H9 (cell line): ENCODE measurements around the gene CMPK2. TPM values are rescaled to one million over a fixed set of nuclear protein-coding genes. Genes with fewer than 3 reads are reported as not detected.

Experiments used
- DNase-seq: peaks from one replicate; pipeline ENCODE4 v3.0.0-alpha.2; 2017
- H2AFZ ChIP-seq: one replicate; pipeline ENCODE4 v1.6.1; 2013; ENCODE audit warnings: mild to moderate bottlenecking, low read length, control low read depth, moderate library complexity
- H2AK5ac ChIP-seq: 2 replicates; pipeline ENCODE4 v1.6.1; 2013; ENCODE audit warnings: low read length, control low read depth, mixed read lengths; ENCODE audit not compliant: insufficient read length
- H2BK120ac ChIP-seq: one replicate; pipeline ENCODE4 v1.6.1; 2013; ENCODE audit warnings: low read depth, mild to moderate bottlenecking, low read length, control low read depth, inconsistent platforms; ENCODE audit not compliant: poor library complexity, severe bottlenecking
- H2BK12ac ChIP-seq: 2 replicates; pipeline ENCODE4 v1.6.1; 2013; ENCODE audit warnings: low read length, control low read depth, mixed read lengths, low read depth; ENCODE audit not compliant: insufficient read length
- H2BK15ac ChIP-seq: 2 replicates; pipeline ENCODE4 v1.6.1; 2013; ENCODE audit warnings: low read depth, low read length, control low read depth
- H2BK20ac ChIP-seq: one replicate; pipeline ENCODE4 v1.6.1; 2013; ENCODE audit warnings: low read depth, mild to moderate bottlenecking, low read length, control low read depth, inconsistent platforms; ENCODE audit not compliant: poor library complexity, severe bottlenecking
- H2BK5ac ChIP-seq: 2 replicates; pipeline ENCODE4 v1.6.1; 2013; ENCODE audit warnings: low read length, control low read depth, mixed read lengths; ENCODE audit not compliant: insufficient read length
- H3K14ac ChIP-seq: 2 replicates; pipeline ENCODE4 v1.6.1; 2013; ENCODE audit warnings: low read length, control low read depth; ENCODE audit not compliant: insufficient read depth
- H3K18ac ChIP-seq: 2 replicates; pipeline ENCODE4 v1.6.1; 2013; ENCODE audit warnings: low read depth, mild to moderate bottlenecking, mixed read lengths, low read length, control low read depth; ENCODE audit not compliant: insufficient read length
- H3K23ac ChIP-seq: 2 replicates; pipeline ENCODE4 v1.6.1; 2013; ENCODE audit warnings: low read length, control low read depth, mixed read lengths, low read depth; ENCODE audit not compliant: insufficient read length
- H3K23me2 ChIP-seq: 2 replicates; pipeline ENCODE4 v1.6.1; 2013; ENCODE audit warnings: low read depth, mild to moderate bottlenecking, mixed read lengths, low read length, control low read depth; ENCODE audit not compliant: insufficient read length, poor library complexity, severe bottlenecking
- H3K27ac ChIP-seq: 2 replicates; pipeline ENCODE4 v1.5.1; 2013; ENCODE audit warnings: low read length, control low read depth, mixed read lengths, low read depth; ENCODE audit not compliant: insufficient read length
- H3K27me3 ChIP-seq: 2 replicates; pipeline ENCODE4 v1.6.1; 2013; ENCODE audit warnings: low read length, control low read depth, inconsistent platforms; ENCODE audit not compliant: insufficient read depth
- H3K4ac ChIP-seq: 2 replicates; pipeline ENCODE4 v1.6.1; 2013; ENCODE audit warnings: low read depth, mild to moderate bottlenecking, control low read depth, inconsistent platforms, low read length, moderate library complexity
- H3K4me1 ChIP-seq: 2 replicates; pipeline ENCODE4 v1.6.1; 2013; ENCODE audit warnings: low read length, control low read depth, inconsistent platforms; ENCODE audit not compliant: insufficient read depth
- H3K4me2 ChIP-seq: 2 replicates; pipeline ENCODE4 v1.6.1; 2013; ENCODE audit warnings: low read length, control low read depth, mixed read lengths; ENCODE audit not compliant: insufficient read length, insufficient read depth
- H3K56ac ChIP-seq: 2 replicates; pipeline ENCODE4 v1.6.1; 2013; ENCODE audit warnings: low read depth, mild to moderate bottlenecking, mixed read lengths, low read length, control low read depth; ENCODE audit not compliant: insufficient read length
- H3K79me1 ChIP-seq: 2 replicates; pipeline ENCODE4 v1.6.1; 2013; ENCODE audit warnings: low read depth, mild to moderate bottlenecking, moderate library complexity, low read length, control low read depth, inconsistent platforms; ENCODE audit not compliant: insufficient read depth, poor library complexity, severe bottlenecking
- H3K79me2 ChIP-seq: 2 replicates; pipeline ENCODE4 v1.6.1; 2013; ENCODE audit warnings: low read length, control low read depth, inconsistent platforms; ENCODE audit not compliant: insufficient read depth
- H3K9ac ChIP-seq: 2 replicates; pipeline ENCODE4 v1.6.1; 2013; ENCODE audit warnings: low read length, control low read depth, mixed read lengths; ENCODE audit not compliant: insufficient read length; ENCODE audit errors: extremely low read depth
- H3K9me3 ChIP-seq: one replicate; pipeline ENCODE4 v1.6.1; 2013; ENCODE audit warnings: low read depth, low read length, inconsistent platforms; ENCODE audit not compliant: control insufficient read depth
- H3T11ph ChIP-seq: one replicate; pipeline ENCODE4 v1.6.1; 2013; ENCODE audit warnings: mild to moderate bottlenecking, low read length, control low read depth, inconsistent platforms
- H4K20me1 ChIP-seq: one replicate; pipeline ENCODE4 v1.6.1; 2013; ENCODE audit not compliant: control insufficient read depth, insufficient read length, insufficient read depth
- H4K5ac ChIP-seq: 2 replicates; pipeline ENCODE4 v1.6.1; 2013; ENCODE audit warnings: low read depth, mild to moderate bottlenecking, mixed read lengths, low read length, control low read depth; ENCODE audit not compliant: insufficient read length
- H4K8ac ChIP-seq: replicated peaks from 2 replicates; pipeline ENCODE4 v1.6.1; 2013; ENCODE audit warnings: low read length, control low read depth, mixed read lengths, low read depth; ENCODE audit not compliant: insufficient read length
- H4K91ac ChIP-seq: 2 replicates; pipeline ENCODE4 v1.6.1; 2013; ENCODE audit warnings: low read depth, mild to moderate bottlenecking, moderate library complexity, mixed read lengths, low read length, control low read depth; ENCODE audit not compliant: insufficient read length
- H3K27ac Mint-ChIP-seq, 3 experiments: 2 replicates in 2 of 3; 3 replicates in 1 of 3; pipeline ENCODE4 v1.8.0; 2020 to 2021; ENCODE audit warnings: mixed read lengths in 3 of 3, mild to moderate bottlenecking in 1 of 3, moderate library complexity in 1 of 3
- H3K27me3 Mint-ChIP-seq: 2 replicates; pipeline ENCODE4 v1.8.0; 2021; ENCODE audit warnings: low read depth, mild to moderate bottlenecking, moderate library complexity, mixed read lengths
- H3K36me3 Mint-ChIP-seq, 3 experiments: 2 replicates in 2 of 3; 3 replicates in 1 of 3; pipeline ENCODE4 v1.8.0; 2020 to 2021; ENCODE audit warnings: low read depth in 3 of 3, mixed read lengths in 3 of 3; ENCODE audit not compliant: insufficient read depth in 1 of 3
- H3K4me1 Mint-ChIP-seq, 2 experiments: 2 replicates each; pipeline ENCODE4 v1.8.0; 2020; ENCODE audit warnings: mixed read lengths in 2 of 2
- H3K4me3 Mint-ChIP-seq, 2 experiments: 2 replicates in 1 of 2; 3 replicates in 1 of 2; pipeline ENCODE4 v1.8.0; 2020 to 2021; ENCODE audit warnings: mild to moderate bottlenecking in 2 of 2, mixed read lengths in 2 of 2, moderate library complexity in 1 of 2
- H3K9me3 Mint-ChIP-seq, 2 experiments: 2 replicates in 1 of 2; 3 replicates in 1 of 2; pipeline ENCODE4 v1.8.0; 2020; ENCODE audit warnings: mild to moderate bottlenecking in 2 of 2, mixed read lengths in 2 of 2, moderate library complexity in 1 of 2
- WGBS: extraction: QIAGEN DNeasy Blood & Tissue Kit; methylation state at CpG from one replicate; pipeline ENCODE4 v1.1.7; 2013; ENCODE audit warnings: missing lambda C conversion rate, low lambda C conversion rate, mixed read lengths; ENCODE audit not compliant: insufficient read length; ENCODE audit errors: extremely low coverage; 5-methylcytosine and 5-hydroxymethylcytosine counted together
- total RNA-seq: library from RNA; stranded (reverse); gene quantifications from 2 replicates; pipeline ENCODE4 v1.2.1, GENCODE V29; 2021
- TF ChIP-seq, protein P1 (sequence below): fragments of 200-600 bp; sonication (generic); conservative IDR thresholded peaks from 3 replicates; pipeline ENCODE4 v1.8.0; 2021; ENCODE audit warnings: antibody characterized with exemption, mild to moderate bottlenecking

CMPK2 gene
- total RNA-seq, 1 experiment from 2014 or later = 0.90 TPM

DNA sequence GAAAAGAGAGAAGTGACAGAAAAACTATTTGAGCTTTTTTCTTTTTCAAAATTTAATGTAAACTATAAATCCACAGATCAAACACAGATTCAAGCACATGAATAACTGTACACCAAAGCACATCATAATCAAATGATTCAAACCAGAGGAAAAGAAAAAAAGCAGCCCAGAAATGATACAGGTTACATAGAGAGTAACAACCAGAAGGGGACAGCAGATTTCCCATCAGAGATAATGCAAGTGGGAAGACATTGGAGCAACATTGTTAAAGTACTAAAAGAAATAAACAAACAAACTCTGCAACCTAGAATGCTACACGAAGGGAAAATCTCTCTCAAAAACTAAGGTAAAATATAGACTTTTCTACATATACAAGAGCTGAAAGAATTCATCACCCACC is 34.5 kb downstream of the CMPK2 start:
- H3K27me3 Mint-ChIP-seq = no peaks in the 10 kb centered on the region; the same call in 1 of the 2 replicates
- H3K36me3 Mint-ChIP-seq = peaks cover 9 to 28% (median 11%) of the 10 kb centered on the region in 3 experiments
- H3K9me3 Mint-ChIP-seq = peaks cover 40 to 46% of the 10 kb centered on the region in 2 experiments
- Histone ChIP-seq H3K27me3 (no peaks in the 10 kb centered on the region), H4K20me1 (no peaks in the 10 kb centered on the region), H3K23me2 (no peaks in the 10 kb centered on the region), H3K79me1 (no peaks in the 10 kb centered on the region), H3T11ph (no peak overlapping the region), H3K4me2 (no peak overlapping the region), H4K5ac (no peak overlapping the region), H2BK12ac (no peak overlapping the region), H3K4me1 (no peaks in the 10 kb centered on the region), H3K14ac (no peak overlapping the region), H3K27ac (no peak overlapping the region), H2BK15ac (no peak overlapping the region), H2BK5ac (no peak overlapping the region), H3K23ac (no peak overlapping the region), H3K18ac (no peak overlapping the region), H3K9me3 (no peaks in the 10 kb centered on the region), H2BK20ac (no peak overlapping the region), H2BK120ac (no peak overlapping the region), H2AFZ (no peak overlapping the region), H3K9ac (no peak overlapping the region), H3K79me2 (no peaks in the 10 kb centered on the region), H2AK5ac (no peak overlapping the region), H4K91ac (no peak overlapping the region), H4K8ac (no peak overlapping the region), H3K56ac (no peak overlapping the region), H3K4ac (no peak overlapping the region)
- no peak overlapping the region for H3K27ac Mint-ChIP-seq
- no peak overlapping the region for H3K4me3 Mint-ChIP-seq
- no peak for DNase-seq
- TF ChIP-seq, protein P1, sequence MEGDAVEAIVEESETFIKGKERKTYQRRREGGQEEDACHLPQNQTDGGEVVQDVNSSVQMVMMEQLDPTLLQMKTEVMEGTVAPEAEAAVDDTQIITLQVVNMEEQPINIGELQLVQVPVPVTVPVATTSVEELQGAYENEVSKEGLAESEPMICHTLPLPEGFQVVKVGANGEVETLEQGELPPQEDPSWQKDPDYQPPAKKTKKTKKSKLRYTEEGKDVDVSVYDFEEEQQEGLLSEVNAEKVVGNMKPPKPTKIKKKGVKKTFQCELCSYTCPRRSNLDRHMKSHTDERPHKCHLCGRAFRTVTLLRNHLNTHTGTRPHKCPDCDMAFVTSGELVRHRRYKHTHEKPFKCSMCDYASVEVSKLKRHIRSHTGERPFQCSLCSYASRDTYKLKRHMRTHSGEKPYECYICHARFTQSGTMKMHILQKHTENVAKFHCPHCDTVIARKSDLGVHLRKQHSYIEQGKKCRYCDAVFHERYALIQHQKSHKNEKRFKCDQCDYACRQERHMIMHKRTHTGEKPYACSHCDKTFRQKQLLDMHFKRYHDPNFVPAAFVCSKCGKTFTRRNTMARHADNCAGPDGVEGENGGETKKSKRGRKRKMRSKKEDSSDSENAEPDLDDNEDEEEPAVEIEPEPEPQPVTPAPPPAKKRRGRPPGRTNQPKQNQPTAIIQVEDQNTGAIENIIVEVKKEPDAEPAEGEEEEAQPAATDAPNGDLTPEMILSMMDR = no peak
- no CpG with 5 or more reads among the region's 1 CpG for WGBS
- peaks cover 4 to 9% of the 10 kb centered on the region in 2 experiments for H3K4me1 Mint-ChIP-seq
